Testis (tissue), 3 donors: ENCODE results near the gene GAS1. TPM values are rescaled to one million over a fixed set of nuclear protein-coding genes. Genes with fewer than 3 reads are reported as not detected.

Experiments used
- DNase-seq: peaks from one replicate; pipeline ENCODE4 v3.0.0-alpha.2; 2019
- H3K27ac ChIP-seq, 2 donors: fragments of 200-600 bp; sonication (generic); one replicate each; pipeline ENCODE4 v1.5.1; 2019
- H3K27me3 ChIP-seq: fragments of 200-600 bp; sonication (generic); one replicate; pipeline ENCODE4 v1.5.1; 2019
- H3K36me3 ChIP-seq: fragments of 200-600 bp; sonication (generic); one replicate; pipeline ENCODE4 v1.5.1; 2017; ENCODE audit warnings: low read depth; ENCODE audit errors: missing control alignments
- H3K4me1 ChIP-seq: fragments of 200-600 bp; sonication (generic); one replicate; pipeline ENCODE4 v1.5.1; 2019
- H3K4me3 ChIP-seq, 2 donors: fragments of 200-600 bp; sonication (generic); one replicate each; pipeline ENCODE4 v1.5.1; 2017 to 2019
- H3K9me3 ChIP-seq: fragments of 200-600 bp; sonication (generic); one replicate; pipeline ENCODE4 v1.5.1; 2017
- POLR2A ChIP-seq: fragments of 450-650 bp; IDR thresholded peaks from one replicate; pipeline ENCODE4 v1.6.1; 2017; ENCODE audit warnings: antibody characterized with exemption, mild to moderate bottlenecking, moderate library complexity
- WGBS, 2 donors: methylation state at CpG; one replicate each; pipeline ENCODE4 v1.1.5; 2018; 5-methylcytosine and 5-hydroxymethylcytosine counted together
- intact Hi-C: fragments of 100-400 bp; cut with DNase I; formaldehyde crosslinking; loops from one replicate; pipeline ENCODE4 v1.15.1; 2023; ENCODE audit warnings: low total_unique reads
- polyA plus RNA-seq: library from polyadenylated mRNA; stranded (reverse); fragments of 350-450 nt; fragmentation: Illumina TruSeq; extraction: RNeasy Lipid Tissue Mini Kit (QIAGEN cat#74804); gene quantifications from one replicate; pipeline ENCODE4 v1.2.3, GENCODE V29; 2014; ENCODE audit warnings: low read depth, low replicate concordance; ENCODE audit not compliant: insufficient read depth
- total RNA-seq, 2 donors: library from RNA; depleted of rRNA; stranded (reverse); fragments of >200 nt; gene quantifications; one replicate each; pipeline ENCODE4 v1.2.3, GENCODE V29; 2016
- TF ChIP-seq, protein P1 (sequence below), 3 experiments: fragments of 450-650 bp in 2 of 3; fragments of 200-600 bp in 1 of 3; sonication (generic) in 1 of 3; IDR thresholded peaks; one replicate each; pipeline ENCODE4 v1.5.1; 2016 to 2019; ENCODE audit warnings: antibody characterized with exemption in 3 of 3, mild to moderate bottlenecking in 2 of 3, moderate library complexity in 1 of 3

Gene GAS1
- total and polyA plus RNA-seq, 3 donors from 2014 or later = 12.9 to 25.7 (median 13.9) TPM

GRCh38 chr9:86958203-86958602, 10.9 kb upstream of the GAS1 start:
- TF ChIP-seq, protein P1, sequence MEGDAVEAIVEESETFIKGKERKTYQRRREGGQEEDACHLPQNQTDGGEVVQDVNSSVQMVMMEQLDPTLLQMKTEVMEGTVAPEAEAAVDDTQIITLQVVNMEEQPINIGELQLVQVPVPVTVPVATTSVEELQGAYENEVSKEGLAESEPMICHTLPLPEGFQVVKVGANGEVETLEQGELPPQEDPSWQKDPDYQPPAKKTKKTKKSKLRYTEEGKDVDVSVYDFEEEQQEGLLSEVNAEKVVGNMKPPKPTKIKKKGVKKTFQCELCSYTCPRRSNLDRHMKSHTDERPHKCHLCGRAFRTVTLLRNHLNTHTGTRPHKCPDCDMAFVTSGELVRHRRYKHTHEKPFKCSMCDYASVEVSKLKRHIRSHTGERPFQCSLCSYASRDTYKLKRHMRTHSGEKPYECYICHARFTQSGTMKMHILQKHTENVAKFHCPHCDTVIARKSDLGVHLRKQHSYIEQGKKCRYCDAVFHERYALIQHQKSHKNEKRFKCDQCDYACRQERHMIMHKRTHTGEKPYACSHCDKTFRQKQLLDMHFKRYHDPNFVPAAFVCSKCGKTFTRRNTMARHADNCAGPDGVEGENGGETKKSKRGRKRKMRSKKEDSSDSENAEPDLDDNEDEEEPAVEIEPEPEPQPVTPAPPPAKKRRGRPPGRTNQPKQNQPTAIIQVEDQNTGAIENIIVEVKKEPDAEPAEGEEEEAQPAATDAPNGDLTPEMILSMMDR (IDR thresholded peaks at IDR 0.05) = no peak
- TF ChIP-seq POLR2A = no peak
- Histone ChIP-seq H3K27me3 (no peaks in the 10 kb centered on the region), H3K4me1 (no peaks in the 10 kb centered on the region), H3K9me3 (no peaks in the 10 kb centered on the region), H3K27ac (no peak overlapping the region), H3K4me3 (no peak overlapping the region), H3K36me3 (no peaks in the 10 kb centered on the region)
- intact Hi-C loops = no loop called here
- no peak for DNase-seq
- 100% methylated on average over 1 of the region's 1 CpG for WGBS, 2 donors

DNA sequence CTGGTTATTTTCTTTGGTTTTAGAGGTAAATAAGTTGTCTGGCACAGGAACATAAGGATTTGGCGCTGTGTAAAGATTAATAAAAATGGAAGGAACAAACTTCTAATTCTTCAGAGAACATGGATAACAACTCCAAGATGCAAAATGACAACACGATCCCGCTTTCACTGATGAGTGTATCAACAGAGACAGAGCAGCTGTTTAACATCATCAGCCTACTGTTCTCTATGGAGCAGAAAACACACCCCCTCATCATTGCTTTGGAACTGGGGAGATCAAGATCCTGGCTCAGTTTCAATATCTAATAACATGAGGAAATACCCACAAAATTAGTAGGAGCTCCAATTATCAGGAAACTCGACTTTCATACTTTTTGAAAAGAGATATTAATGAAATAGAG, 8.3 kb upstream of the GAS1 start:
- no peak for DNase-seq
- Histone ChIP-seq H3K9me3 (no peaks in the 10 kb centered on the region), H3K36me3 (no peaks in the 10 kb centered on the region), H3K27ac (no peak overlapping the region), H3K4me3 (no peak overlapping the region), H3K4me1 (no peaks in the 10 kb centered on the region), H3K27me3 (no peaks in the 10 kb centered on the region)
- TF ChIP-seq POLR2A = no peak
- TF ChIP-seq, protein P1 (IDR thresholded peaks at IDR 0.05) = no peak
- intact Hi-C loops = no loop called here
- 67 to 74% methylated on average over 4 of the region's 4 CpGs for WGBS, 2 donors

DNA sequence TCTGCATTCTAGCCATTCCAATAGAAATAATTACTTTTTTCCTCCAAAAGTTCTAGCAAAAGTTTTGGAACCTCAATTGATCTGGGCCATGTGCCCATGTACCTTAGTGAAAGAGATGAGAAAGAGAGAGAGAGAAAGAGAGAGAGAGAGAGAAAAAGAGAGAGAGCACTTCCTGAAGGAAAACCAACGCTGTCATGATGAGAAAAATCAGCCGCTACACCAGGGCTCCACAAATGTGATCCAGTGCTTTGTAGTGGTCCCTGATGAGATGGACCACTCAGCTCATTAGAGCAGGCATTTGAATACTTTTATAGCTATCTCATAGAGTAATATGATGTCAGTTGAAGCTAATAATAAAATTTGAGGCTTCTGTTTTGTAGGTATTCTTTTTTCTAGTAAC, 7.7 kb upstream of the GAS1 start:
- Histone ChIP-seq H3K27me3 (no peaks in the 10 kb centered on the region), H3K4me1 (no peaks in the 10 kb centered on the region), H3K4me3 (no peak overlapping the region), H3K36me3 (no peaks in the 10 kb centered on the region), H3K9me3 (no peaks in the 10 kb centered on the region), H3K27ac (no peak overlapping the region)
- WGBS, 2 donors = 73 to 90% methylated on average over 2 of the region's 2 CpGs
- TF ChIP-seq, protein P1 (IDR thresholded peaks at IDR 0.05) = no peak
- no peak for TF ChIP-seq POLR2A
- no peak for DNase-seq
- intact Hi-C loops = no loop called here

DNA sequence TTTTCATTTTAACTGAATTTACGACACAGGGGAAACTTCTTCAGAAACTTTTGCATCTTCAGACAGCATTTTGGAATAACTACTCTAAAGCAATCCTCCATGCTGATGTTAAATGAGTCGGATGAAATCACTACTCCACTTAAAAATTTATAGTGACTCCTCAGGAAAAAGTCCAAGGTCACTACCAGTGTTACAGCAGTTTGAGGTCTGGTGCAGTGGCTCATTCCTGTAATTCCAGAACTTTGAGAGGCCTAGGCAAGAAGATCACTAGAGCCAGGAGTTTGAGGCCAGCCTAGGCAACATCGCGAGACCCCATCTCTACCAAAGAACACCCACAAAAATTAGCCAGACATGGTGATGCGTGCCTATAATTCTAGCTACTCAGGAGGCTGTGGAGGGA, 5.9 kb upstream of the GAS1 start:
- intact Hi-C loops = no loop called here
- no peaks in the 10 kb centered on the region for H3K27me3 ChIP-seq
- no peak overlapping the region for H3K4me3 ChIP-seq
- no peak overlapping the region for H3K27ac ChIP-seq
- H3K4me1 ChIP-seq = peaks cover 6% of the 10 kb centered on the region
- WGBS, 2 donors = 79 to 84% methylated on average over 5 of the region's 5 CpGs
- no peaks in the 10 kb centered on the region for H3K36me3 ChIP-seq
- no peak for DNase-seq
- no peaks in the 10 kb centered on the region for H3K9me3 ChIP-seq
- TF ChIP-seq POLR2A = no peak
- TF ChIP-seq, protein P1 (IDR thresholded peaks at IDR 0.05) = no peak
